Stimulated activated CD8-positive, alpha-beta memory T cell treated with anti-CD3 and anti-CD28 coated beads, Interleukin-7, amount 100 ng/mL, for 48 hours (primary cell): ENCODE data around the gene BARD1.
"Not testable (repeated sequence)": the region's sequence is repeated elsewhere in the genome, so short reads cannot be mapped to it uniquely, and the experiment has no call there.

Experiments
- DNase-seq, 2 donors: peaks; one replicate each; pipeline ENCODE4 v3.0.0-alpha.2; 2020; ENCODE audit warnings: low read depth in 1 of 2; ENCODE audit errors: extremely low read depth in 1 of 2

BARD1 gene

GRCh38 chr2:214772443-214773015, 37.0 kb downstream of the BARD1 start:
- no peak for DNase-seq

GRCh38 chr2:214765180-214765579, 44.3 kb downstream of the BARD1 start:
- no peak for DNase-seq

GRCh38 chr2:214753455-214753854, 56.0 kb downstream of the BARD1 start:
- no peak for DNase-seq

- DNase-seq: no peak
Measured at GRCh38 chr2:214750529-214750928, 59.0 kb downstream of the BARD1 start.

- DNase-seq: no peak
Measured at GRCh38 chr2:214747992-214748391, 61.5 kb downstream of the BARD1 start.

- no peak for DNase-seq
Measured at GRCh38 chr2:214742119-214742518, 67.4 kb downstream of the BARD1 start.

GRCh38 chr2:214740867-214741395, 68.6 kb downstream of the BARD1 start:
- no peak for DNase-seq

- no peak for DNase-seq
Measured at GRCh38 chr2:214737188-214737587, 72.3 kb downstream of the BARD1 start.

GRCh38 chr2:214730800-214731407, 78.6 kb downstream of the BARD1 start:
- DNase-seq: no peak

GRCh38 chr2:214730248-214730647, 79.2 kb downstream of the BARD1 start:
- no peak for DNase-seq

- no peak for DNase-seq
Measured at GRCh38 chr2:214724741-214725140, 84.7 kb downstream of the BARD1 start.

GRCh38 chr2:214717837-214718236, 91.6 kb downstream of the BARD1 start:
- not testable (repeated sequence) for DNase-seq

- no peak for DNase-seq
Measured at GRCh38 chr2:214716811-214717560, 92.5 kb downstream of the BARD1 start.

- DNase-seq: no peak
Measured at GRCh38 chr2:214715025-214715424, 94.5 kb downstream of the BARD1 start.

- DNase-seq: no peak
Measured at GRCh38 chr2:214713080-214713830, 96.2 kb downstream of the BARD1 start.

- no peak for DNase-seq
Measured at GRCh38 chr2:214710729-214711128, 98.8 kb downstream of the BARD1 start.

- no peak for DNase-seq
Measured at GRCh38 chr2:214706986-214707385, 102.5 kb downstream of the BARD1 start.

GRCh38 chr2:214699236-214699635, 110.2 kb downstream of the BARD1 start:
- no peak for DNase-seq

GRCh38 chr2:214696681-214697080, 112.8 kb downstream of the BARD1 start:
- no peak for DNase-seq

- DNase-seq: no peak
Measured at GRCh38 chr2:214695789-214696188, 113.7 kb downstream of the BARD1 start.

GRCh38 chr2:214683557-214683956, 125.9 kb downstream of the BARD1 start:
- DNase-seq: not testable (repeated sequence)
